ENCODE data around the gene SNX1. TPM values are rescaled to one million over a fixed set of nuclear protein-coding genes. Genes with fewer than 3 reads are reported as not detected.

Gene SNX1
- polyA plus RNA-seq, result 78.1 to 90.2 TPM (median 86.5 TPM) in 3 replicates
- polyA plus RNA-seq (2011; ENCODE audit: low read depth), result 49.5 TPM
- 85.7 and 102 TPM in 2 replicates for polyA plus RNA-seq (2011; cell fraction: cytosol; rRNA removed)
- 133 and 137 TPM in 2 replicates for polyA plus RNA-seq (2011; cell fraction: nucleus; rRNA removed)
- polyA plus RNA-seq (2012; ENCODE audit: low replicate concordance), result 52.4 and 71.7 TPM in 2 replicates
- 45.7 to 65.1 TPM (median 49.1 TPM) in 3 replicates for polyA minus RNA-seq
- 34.7 TPM for polyA minus RNA-seq (2011; cell fraction: cytosol; rRNA and poly(A)+ RNA removed)
- polyA minus RNA-seq (2011; cell fraction: nucleus; rRNA and poly(A)+ RNA removed), result 34.9 and 51.3 TPM in 2 replicates

- Histone ChIP-seq H4K20me1 (ENCODE audit: control insufficient read depth, extremely low read depth, insufficient read depth, low read length) (no peaks in the 10 kb centered on the region), H3K4me1 (ENCODE audit: control insufficient read depth, extremely low read depth, insufficient read depth, low read length) (peaks cover 52% of the 10 kb centered on the region), H3K9me1 (ENCODE audit: control insufficient read depth, extremely low read depth, insufficient read depth, low read length) (peaks cover 4% of the 10 kb centered on the region), H3K9me3 (ENCODE audit: control insufficient read depth, low read depth, low read length) (no peaks in the 10 kb centered on the region), H3K27me3 (ENCODE audit: control insufficient read depth, extremely low read depth, insufficient read depth, low read length) (no peaks in the 10 kb centered on the region), H3K4me3 (ENCODE audit: control insufficient read depth in 2 of 3, extremely low read depth in 1 of 3, insufficient read depth in 2 of 3, low read depth in 1 of 3, low read length in 3 of 3) (peak within 1 kb of the TSS; percentile 85 to 97 (median 88)), H3K4me2 (ENCODE audit: control insufficient read depth, extremely low read depth, insufficient read depth, low read depth, low read length) (peak within 1 kb of the TSS; percentile 84), H3K36me3 (ENCODE audit: control insufficient read depth in 2 of 2, extremely low read depth in 1 of 2, insufficient read depth in 2 of 2, low read length in 2 of 2) (no peaks in the 10 kb centered on the region), H2AFZ (ENCODE audit: control insufficient read depth, low read length) (peak within 1 kb of the TSS; percentile 88), H3K27ac (ENCODE audit: control insufficient read depth, insufficient read depth, low read length) (peak within 1 kb of the TSS; percentile 70), H3K79me2 (ENCODE audit: control insufficient read depth, insufficient read depth, low read length) (peaks cover 78% of the 10 kb centered on the region), H3K9ac (ENCODE audit: control insufficient read depth, extremely low read depth, insufficient read depth, low read length) (peak within 1 kb of the TSS; percentile 92)
- FAIRE-seq (no peak), DNase-seq (ENCODE audit: low read depth, low spot score) (peak; percentile 33)
- dilution Hi-C loops (cut with MboI; ENCODE audit: extremely low pct_ligation_motif_present, low sequenced_read_pairs), result no loop called here
- TF ChIP-seq EZH2 (IDR thresholded peaks at IDR 0.05; ENCODE audit: low read length) (no peak), CTCF (optimal IDR thresholded peaks at IDR 0.05 in 1 of 3, IDR thresholded peaks at IDR 0.05 in 1 of 3, conservative IDR thresholded peaks at IDR 0.05 in 1 of 3; ENCODE audit: extremely low read depth in 1 of 3, insufficient read depth in 2 of 3, low read length in 3 of 3) (no peak)
Observed at GRCh38 chr15:64095795-64096667, at the start of gene SNX1. Gene SNX1, plus strand, starts transcription at chr15:64095982. Its CDS starts 32 bp downstream, at chr15:64096014.

- no peaks in the 10 kb centered on the region for H3K4me1 ChIP-seq (ENCODE audit: control insufficient read depth, extremely low read depth, insufficient read depth, low read length)
- FAIRE-seq, result no peak
Observed at GRCh38 chr15:64046421-64047153, 49.2 kb upstream of the SNX1 start, which contains the start of gene DAPK2. Gene DAPK2, minus strand, starts transcription at chr15:64046485. Its CDS starts 6,224 bp downstream, at chr15:64040261.

More at GRCh38 chr15:64046421-64047153, 49.2 kb upstream of the SNX1 start, which contains the start of gene DAPK2:
- Histone ChIP-seq H4K20me1 (ENCODE audit: control insufficient read depth, extremely low read depth, insufficient read depth, low read length) (no peaks in the 10 kb centered on the region), H3K4me3 (ENCODE audit: control insufficient read depth in 2 of 3, extremely low read depth in 1 of 3, insufficient read depth in 2 of 3, low read depth in 1 of 3, low read length in 3 of 3) (peak within 1 kb of the TSS; percentile 42 to 67 (median 48)), H3K36me3 (ENCODE audit: control insufficient read depth in 2 of 2, extremely low read depth in 1 of 2, insufficient read depth in 2 of 2, low read length in 2 of 2) (no peaks in the 10 kb centered on the region), H3K4me2 (ENCODE audit: control insufficient read depth, extremely low read depth, insufficient read depth, low read depth, low read length) (peak within 1 kb of the TSS; percentile 86), H3K9me3 (ENCODE audit: control insufficient read depth, low read depth, low read length) (no peaks in the 10 kb centered on the region), H3K9ac (ENCODE audit: control insufficient read depth, extremely low read depth, insufficient read depth, low read length) (peak within 1 kb of the TSS; percentile 40), H3K27me3 (ENCODE audit: control insufficient read depth, extremely low read depth, insufficient read depth, low read length) (peaks cover 25% of the 10 kb centered on the region), H2AFZ (ENCODE audit: control insufficient read depth, low read length) (peak within 1 kb of the TSS; percentile 73), H3K9me1 (ENCODE audit: control insufficient read depth, extremely low read depth, insufficient read depth, low read length) (no peaks in the 10 kb centered on the region), H3K27ac (ENCODE audit: control insufficient read depth, insufficient read depth, low read length) (no peak within 1 kb of the TSS), H3K79me2 (ENCODE audit: control insufficient read depth, insufficient read depth, low read length) (no peaks in the 10 kb centered on the region)
- dilution Hi-C loops (cut with MboI; ENCODE audit: extremely low pct_ligation_motif_present, low sequenced_read_pairs), result no loop called here
- no peak for TF ChIP-seq EZH2 (IDR thresholded peaks at IDR 0.05; ENCODE audit: low read length)
- peak in 2 of 3 experiments; percentile 64 to 75 for TF ChIP-seq CTCF (optimal IDR thresholded peaks at IDR 0.05 in 1 of 3, IDR thresholded peaks at IDR 0.05 in 1 of 3, conservative IDR thresholded peaks at IDR 0.05 in 1 of 3; ENCODE audit: extremely low read depth in 1 of 3, insufficient read depth in 2 of 3, low read length in 3 of 3)
- no peak for DNase-seq (ENCODE audit: low read depth, low spot score)

Measured in keratinocyte (primary cell).